AG10803 (cell line): ENCODE results near the gene TTLL13.

ENCODE experiments used
- DNase-seq: peaks from one replicate; pipeline ENCODE4 v3.0.0; 2010; ENCODE audit warnings: low read depth
- H3K4me3 ChIP-seq: 2 replicates; pipeline ENCODE4 v1.5.1; 2011; ENCODE audit warnings: mild to moderate bottlenecking, low read length, control low read depth
- TF ChIP-seq, protein P1 (sequence below): conservative IDR thresholded peaks from 2 replicates; pipeline ENCODE4 v1.5.1; 2011; ENCODE audit warnings: mild to moderate bottlenecking, low read length, control low read depth, inconsistent platforms

TTLL13 gene

DNA sequence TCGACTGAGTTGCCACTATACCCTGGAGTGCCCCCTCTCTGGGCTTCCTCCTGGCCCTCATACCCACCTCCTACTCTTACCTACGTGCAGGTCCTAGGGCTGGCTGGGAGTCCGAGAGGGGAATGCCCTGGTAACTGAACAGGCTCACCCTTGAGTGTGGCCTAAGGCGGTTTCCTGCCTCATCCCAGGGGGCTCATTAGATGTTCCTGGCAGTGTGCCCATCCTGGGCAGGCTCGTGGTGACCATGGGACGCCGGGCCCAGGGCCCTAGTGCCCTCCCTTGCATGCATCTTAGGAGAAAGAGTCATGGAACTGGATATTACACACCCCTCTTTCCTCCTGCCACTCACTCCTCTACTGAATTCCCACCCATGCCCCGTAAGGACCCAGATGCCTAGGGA lies 45.4 kb upstream of the TTLL13 start:
- no peak overlapping the region for H3K4me3 ChIP-seq
- no peak for DNase-seq

DNA sequence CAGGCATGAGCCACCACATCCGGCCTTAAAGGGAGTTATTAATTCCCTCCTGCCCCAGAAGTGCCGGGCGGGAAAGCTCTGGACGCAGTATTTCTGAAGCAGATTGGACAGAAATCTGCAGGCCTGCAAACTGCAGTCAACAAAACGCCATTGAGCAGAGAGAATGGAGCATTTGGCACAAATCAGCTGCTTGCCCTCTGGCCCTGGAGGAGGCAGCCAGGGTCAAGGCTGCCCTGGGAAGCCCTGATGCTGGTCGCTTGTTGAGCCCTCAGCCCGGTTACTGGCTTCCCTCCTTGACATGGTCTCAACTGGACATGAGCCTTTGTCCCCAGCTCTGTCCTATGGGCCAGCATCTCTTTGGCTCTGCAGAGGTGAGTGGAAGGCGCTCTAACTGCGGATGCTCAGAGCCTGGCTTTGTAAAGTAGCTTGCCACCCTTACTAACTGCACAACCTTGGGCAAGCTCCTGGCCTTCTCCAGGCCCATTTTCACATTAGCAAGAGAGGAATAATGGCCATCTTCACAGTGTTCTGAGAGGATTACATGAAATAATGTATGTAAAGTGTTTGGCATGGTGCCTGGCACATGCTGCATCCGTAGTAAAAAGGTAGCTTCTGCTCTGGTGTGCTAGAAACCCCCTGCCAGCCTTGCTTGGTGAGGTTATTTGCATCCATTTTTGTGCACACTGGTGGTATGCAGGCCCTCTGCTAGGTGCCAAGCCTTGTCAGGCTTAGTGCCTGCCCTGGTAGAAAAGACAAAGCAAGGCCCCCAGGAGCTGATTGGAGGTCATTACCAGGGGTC lies 44.1 kb upstream of the TTLL13 start:
- H3K4me3 ChIP-seq = no peak overlapping the region
- DNase-seq = no peak
- TF ChIP-seq, protein P1, sequence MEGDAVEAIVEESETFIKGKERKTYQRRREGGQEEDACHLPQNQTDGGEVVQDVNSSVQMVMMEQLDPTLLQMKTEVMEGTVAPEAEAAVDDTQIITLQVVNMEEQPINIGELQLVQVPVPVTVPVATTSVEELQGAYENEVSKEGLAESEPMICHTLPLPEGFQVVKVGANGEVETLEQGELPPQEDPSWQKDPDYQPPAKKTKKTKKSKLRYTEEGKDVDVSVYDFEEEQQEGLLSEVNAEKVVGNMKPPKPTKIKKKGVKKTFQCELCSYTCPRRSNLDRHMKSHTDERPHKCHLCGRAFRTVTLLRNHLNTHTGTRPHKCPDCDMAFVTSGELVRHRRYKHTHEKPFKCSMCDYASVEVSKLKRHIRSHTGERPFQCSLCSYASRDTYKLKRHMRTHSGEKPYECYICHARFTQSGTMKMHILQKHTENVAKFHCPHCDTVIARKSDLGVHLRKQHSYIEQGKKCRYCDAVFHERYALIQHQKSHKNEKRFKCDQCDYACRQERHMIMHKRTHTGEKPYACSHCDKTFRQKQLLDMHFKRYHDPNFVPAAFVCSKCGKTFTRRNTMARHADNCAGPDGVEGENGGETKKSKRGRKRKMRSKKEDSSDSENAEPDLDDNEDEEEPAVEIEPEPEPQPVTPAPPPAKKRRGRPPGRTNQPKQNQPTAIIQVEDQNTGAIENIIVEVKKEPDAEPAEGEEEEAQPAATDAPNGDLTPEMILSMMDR = no peak

More for the DNA sequence above, 45.4 kb upstream of the TTLL13 start:
- TF ChIP-seq, protein P1 = no peak

DNA sequence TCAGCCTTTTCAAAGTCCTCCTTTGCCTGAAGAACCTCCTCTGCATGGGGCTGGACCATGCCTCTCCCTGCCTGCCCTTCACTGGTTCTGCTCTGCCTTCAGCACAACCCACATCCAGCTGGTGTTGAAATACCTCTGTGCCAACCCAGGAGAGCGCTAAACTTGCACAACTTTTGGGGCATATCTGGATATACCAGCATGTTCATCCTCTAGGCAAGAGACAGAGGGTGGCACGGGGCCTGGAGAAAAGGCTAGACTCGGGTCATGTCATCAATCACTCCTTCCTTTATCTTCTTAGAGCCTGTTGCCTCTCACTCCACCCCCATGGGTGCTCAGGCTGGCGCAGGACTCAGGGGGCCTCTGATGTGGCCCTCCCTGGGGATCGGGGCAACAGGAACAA lies 43.5 kb upstream of the TTLL13 start:
- DNase-seq = no peak
- TF ChIP-seq, protein P1 = no peak

DNA sequence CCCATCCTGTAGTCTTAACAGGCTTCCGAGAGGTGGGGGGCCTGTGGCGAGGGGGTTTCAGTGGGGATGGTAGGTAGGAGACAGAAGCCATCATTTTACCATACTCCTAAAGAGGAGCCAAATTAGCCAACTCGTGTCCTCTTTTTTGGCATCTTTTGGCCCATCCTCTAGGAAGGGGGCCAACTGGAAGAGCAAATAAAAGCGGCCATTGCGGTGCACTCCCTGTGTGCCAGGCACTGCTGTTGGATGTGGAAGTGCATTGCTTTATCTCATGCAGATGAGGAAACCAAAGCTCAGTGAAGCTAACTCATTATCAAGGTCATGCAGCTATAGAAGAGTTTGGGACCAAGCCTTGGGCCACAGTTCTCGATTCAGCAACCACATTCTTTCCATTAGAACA lies 42.1 kb upstream of the TTLL13 start:
- H3K4me3 ChIP-seq = no peak overlapping the region
- no peak for DNase-seq
- TF ChIP-seq, protein P1 = no peak

More for the DNA sequence above, 43.5 kb upstream of the TTLL13 start:
- H3K4me3 ChIP-seq = no peak overlapping the region

DNA sequence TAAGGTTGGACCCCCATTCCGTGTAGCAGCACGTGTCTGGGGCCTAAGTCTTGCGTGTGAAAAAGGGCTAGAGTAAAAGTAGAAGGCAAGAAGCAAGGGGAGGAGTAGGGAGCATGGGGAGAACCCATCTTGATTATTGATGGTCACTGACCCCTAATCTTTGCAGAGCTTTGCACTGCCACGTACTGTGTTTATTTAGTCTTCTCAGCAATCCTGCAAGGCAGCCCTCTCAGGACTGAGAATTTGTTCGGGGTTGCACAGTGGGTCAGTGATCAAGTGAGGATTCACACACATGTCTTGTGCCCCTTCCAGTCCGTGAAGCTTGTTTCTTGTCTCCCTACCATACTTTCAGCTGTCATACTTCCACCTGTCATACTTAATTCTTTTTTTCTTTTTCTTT lies 41.0 kb upstream of the TTLL13 start:
- no peak for DNase-seq
- TF ChIP-seq, protein P1 = no peak
- H3K4me3 ChIP-seq = no peak overlapping the region

DNA sequence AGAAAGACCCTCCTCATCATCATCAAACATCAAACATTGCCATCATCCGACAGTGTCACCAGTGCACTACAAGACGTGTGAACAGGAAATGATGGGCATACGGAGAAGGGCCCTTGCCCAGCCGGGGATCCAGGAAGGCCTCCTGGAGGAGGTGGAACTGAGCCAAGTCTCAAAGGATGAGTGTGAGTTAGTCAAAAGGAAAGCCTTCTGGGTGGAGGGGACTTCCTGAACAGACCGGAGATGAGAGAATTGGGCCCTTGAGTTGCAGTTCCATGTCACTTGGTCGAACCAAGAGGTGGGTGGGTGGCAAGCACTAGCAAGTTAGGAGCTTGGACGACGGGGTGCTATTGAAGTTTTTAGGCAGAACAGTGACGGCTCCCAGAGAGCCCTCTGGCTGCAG lies 39.8 kb upstream of the TTLL13 start:
- DNase-seq = no peak
- H3K4me3 ChIP-seq = no peak overlapping the region
- TF ChIP-seq, protein P1 = no peak

DNA sequence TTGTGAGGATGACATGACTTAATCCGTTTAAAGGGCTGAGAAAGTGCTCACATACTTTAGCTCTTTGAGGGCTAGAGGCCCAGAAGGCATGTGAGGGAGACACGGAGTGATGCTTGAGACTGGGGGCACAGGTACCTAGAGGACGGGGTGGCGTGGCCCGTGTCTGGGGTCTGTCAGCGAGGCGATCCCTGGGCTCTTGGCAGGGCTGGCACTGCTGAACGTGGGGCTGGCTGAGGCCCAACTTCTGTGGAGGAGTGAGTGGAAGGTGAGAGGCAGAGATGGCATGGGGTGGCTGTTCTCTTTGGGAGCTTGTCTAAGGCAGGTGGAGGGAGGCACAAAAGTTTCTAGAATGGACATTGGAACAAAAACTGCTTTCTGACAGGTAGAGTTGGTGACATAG lies 38.8 kb upstream of the TTLL13 start:
- TF ChIP-seq, protein P1 = no peak
- no peak overlapping the region for H3K4me3 ChIP-seq
- DNase-seq = no peak
